AG10803 (cell line): ENCODE data around the gene B3GNT5.

Experiments
- DNase-seq: peaks from one replicate; pipeline ENCODE4 v3.0.0; 2010; ENCODE audit warnings: low read depth
- H3K4me3 ChIP-seq: 2 replicates; pipeline ENCODE4 v1.5.1; 2011; ENCODE audit warnings: mild to moderate bottlenecking, low read length, control low read depth
- TF ChIP-seq, protein P1 (sequence below): conservative IDR thresholded peaks from 2 replicates; pipeline ENCODE4 v1.5.1; 2011; ENCODE audit warnings: mild to moderate bottlenecking, low read length, control low read depth, inconsistent platforms

The B3GNT5 gene

GRCh38 chr3:183211352-183211751, 41.7 kb upstream of the B3GNT5 start:
- TF ChIP-seq, protein P1, sequence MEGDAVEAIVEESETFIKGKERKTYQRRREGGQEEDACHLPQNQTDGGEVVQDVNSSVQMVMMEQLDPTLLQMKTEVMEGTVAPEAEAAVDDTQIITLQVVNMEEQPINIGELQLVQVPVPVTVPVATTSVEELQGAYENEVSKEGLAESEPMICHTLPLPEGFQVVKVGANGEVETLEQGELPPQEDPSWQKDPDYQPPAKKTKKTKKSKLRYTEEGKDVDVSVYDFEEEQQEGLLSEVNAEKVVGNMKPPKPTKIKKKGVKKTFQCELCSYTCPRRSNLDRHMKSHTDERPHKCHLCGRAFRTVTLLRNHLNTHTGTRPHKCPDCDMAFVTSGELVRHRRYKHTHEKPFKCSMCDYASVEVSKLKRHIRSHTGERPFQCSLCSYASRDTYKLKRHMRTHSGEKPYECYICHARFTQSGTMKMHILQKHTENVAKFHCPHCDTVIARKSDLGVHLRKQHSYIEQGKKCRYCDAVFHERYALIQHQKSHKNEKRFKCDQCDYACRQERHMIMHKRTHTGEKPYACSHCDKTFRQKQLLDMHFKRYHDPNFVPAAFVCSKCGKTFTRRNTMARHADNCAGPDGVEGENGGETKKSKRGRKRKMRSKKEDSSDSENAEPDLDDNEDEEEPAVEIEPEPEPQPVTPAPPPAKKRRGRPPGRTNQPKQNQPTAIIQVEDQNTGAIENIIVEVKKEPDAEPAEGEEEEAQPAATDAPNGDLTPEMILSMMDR: no peak

DNA sequence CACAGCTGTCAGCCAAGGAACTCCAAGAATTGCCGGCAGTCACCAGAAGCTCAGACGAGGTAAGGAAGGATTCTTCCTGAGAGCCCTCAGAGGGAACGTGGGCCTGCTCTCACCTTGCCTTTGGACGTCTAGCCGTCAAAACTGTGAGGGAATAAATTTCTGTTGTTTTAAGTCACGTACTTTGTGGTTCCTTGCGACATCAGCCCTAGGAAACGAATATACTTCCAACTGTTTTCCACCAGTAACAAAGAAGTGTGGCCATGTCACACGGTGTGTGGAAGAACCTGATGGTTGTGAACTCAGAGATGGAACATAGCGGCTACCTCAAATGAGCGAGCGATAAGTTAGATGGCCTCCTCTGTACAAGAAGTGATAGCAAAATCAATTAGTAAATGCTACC, 41.0 kb upstream of the B3GNT5 start:
- H3K4me3 ChIP-seq: no peak overlapping the region
- TF ChIP-seq, protein P1: no peak
- no peak for DNase-seq

More at GRCh38 chr3:183211352-183211751, 41.7 kb upstream of the B3GNT5 start:
- no peak for DNase-seq
- H3K4me3 ChIP-seq: no peak overlapping the region

DNA sequence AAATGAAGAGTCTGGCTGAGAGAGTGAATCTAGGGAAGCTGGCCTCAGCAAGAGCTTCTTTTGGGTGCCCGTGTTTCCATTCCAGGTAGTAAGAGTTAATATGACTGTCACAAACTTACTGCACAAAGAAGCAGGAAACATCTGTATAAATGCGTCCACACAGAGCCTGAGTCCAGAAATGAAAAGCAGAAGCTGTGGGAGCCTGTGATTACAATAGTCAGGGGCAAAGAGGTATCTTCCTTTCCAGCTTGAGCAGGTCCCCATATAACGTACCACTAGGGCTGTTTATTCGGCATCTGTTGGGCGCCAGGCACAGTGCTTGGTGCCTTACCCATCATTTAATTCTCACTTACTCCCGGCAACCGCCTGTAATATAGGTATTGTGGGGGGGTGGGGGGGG, 40.5 kb upstream of the B3GNT5 start:
- H3K4me3 ChIP-seq: no peak overlapping the region
- DNase-seq: no peak
- TF ChIP-seq, protein P1: no peak

GRCh38 chr3:183213415-183214276, 39.4 kb upstream of the B3GNT5 start:
- no peak overlapping the region for H3K4me3 ChIP-seq
- no peak for DNase-seq
- TF ChIP-seq, protein P1: no peak

DNA sequence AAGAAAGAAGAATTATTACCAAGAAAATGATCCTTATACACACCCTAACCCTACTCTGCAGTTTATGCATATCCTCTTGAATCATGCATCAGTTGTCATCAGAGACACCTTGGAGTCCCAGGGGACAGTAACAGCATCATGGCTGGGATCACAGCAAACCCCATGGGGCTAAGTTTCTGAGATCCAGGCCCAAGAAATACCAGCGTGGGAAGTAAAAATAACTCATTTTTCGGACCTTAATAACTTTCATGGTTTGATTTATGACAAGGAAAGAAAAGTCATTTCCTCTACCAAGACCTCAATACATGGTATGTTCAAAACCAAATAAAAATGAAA, 38.8 kb upstream of the B3GNT5 start:
- DNase-seq: no peak
- TF ChIP-seq, protein P1: no peak
- no peak overlapping the region for H3K4me3 ChIP-seq

- TF ChIP-seq, protein P1: no peak
- no peak overlapping the region for H3K4me3 ChIP-seq
- DNase-seq: no peak
Measured at GRCh38 chr3:183215591-183216202, 37.4 kb upstream of the B3GNT5 start.
